Cardiac fibroblast (primary cell): ENCODE results near the gene KBTBD13.

ENCODE experiments used
- DNase-seq, 2 donors: peaks; one replicate each; pipeline versions ENCODE4 v3.0.0 to v3.0.0-alpha.2; 2010; ENCODE audit warnings: low read depth in 2 of 2
- H3K4me3 ChIP-seq, 2 donors: replicated peaks in 1 of 2; 1 replicate in 1 of 2; 2 replicates in 1 of 2; pipeline ENCODE4 v1.5.1; 2011; ENCODE audit warnings: low read depth in 2 of 2, low read length in 2 of 2, mild to moderate bottlenecking in 2 of 2, moderate library complexity in 1 of 2
- TF ChIP-seq, protein P1 (sequence below): IDR thresholded peaks from one replicate; pipeline ENCODE4 v1.5.1; 2011; ENCODE audit warnings: low read depth, mild to moderate bottlenecking, low read length, inconsistent platforms

KBTBD13 gene

DNA sequence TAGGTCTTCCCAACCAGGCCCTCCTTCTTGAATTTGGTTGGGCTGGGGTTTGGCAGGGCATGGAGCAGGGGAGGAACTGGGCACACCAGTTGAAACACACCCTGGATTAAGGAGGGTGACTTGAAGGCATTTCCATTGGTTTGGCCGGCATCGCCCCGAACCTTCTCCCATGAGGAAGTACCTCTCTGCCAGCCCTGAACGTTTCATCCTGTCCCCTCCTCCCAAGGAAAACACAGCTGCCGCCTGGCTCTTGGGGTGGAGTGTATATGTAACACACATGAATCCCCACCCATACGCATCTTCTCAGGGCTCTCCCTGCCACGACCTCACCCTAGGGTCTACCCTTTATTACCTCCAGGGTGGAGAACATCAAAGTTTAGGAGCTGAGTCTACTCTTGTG is 23.9 kb downstream of the KBTBD13 start:
- DNase-seq, result no peak
- TF ChIP-seq, protein P1, sequence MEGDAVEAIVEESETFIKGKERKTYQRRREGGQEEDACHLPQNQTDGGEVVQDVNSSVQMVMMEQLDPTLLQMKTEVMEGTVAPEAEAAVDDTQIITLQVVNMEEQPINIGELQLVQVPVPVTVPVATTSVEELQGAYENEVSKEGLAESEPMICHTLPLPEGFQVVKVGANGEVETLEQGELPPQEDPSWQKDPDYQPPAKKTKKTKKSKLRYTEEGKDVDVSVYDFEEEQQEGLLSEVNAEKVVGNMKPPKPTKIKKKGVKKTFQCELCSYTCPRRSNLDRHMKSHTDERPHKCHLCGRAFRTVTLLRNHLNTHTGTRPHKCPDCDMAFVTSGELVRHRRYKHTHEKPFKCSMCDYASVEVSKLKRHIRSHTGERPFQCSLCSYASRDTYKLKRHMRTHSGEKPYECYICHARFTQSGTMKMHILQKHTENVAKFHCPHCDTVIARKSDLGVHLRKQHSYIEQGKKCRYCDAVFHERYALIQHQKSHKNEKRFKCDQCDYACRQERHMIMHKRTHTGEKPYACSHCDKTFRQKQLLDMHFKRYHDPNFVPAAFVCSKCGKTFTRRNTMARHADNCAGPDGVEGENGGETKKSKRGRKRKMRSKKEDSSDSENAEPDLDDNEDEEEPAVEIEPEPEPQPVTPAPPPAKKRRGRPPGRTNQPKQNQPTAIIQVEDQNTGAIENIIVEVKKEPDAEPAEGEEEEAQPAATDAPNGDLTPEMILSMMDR, result no peak

DNA sequence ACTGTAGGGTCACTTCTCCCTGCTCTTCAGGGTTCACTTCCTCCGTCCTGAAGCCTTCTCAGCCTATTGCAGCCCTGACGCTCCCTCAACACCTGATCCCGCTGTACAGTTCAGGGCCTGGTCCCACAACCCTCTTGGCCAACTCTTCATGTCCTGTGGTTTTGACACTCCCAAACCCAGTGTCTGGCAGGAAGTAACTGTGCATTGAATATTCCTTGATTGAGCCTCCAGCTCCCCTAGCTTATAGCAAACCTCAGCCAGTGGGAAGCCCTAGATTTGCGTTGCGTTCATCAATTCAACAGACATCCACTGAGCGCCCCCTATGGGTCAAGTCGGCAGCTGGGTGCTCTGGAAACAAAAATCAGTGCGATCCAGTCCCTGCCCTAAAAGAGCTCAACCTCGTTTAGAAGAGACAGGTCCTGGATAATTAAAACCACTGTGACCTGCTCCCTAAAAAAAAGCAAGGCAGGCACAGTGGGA is 24.9 kb downstream of the KBTBD13 start:
- DNase-seq, result peak; percentile 72 to 81
- H3K4me3 ChIP-seq, result no peak overlapping the region
- TF ChIP-seq, protein P1, result peak; percentile 81

More for the DNA sequence above, 23.9 kb downstream of the KBTBD13 start:
- H3K4me3 ChIP-seq, result no peak overlapping the region

DNA sequence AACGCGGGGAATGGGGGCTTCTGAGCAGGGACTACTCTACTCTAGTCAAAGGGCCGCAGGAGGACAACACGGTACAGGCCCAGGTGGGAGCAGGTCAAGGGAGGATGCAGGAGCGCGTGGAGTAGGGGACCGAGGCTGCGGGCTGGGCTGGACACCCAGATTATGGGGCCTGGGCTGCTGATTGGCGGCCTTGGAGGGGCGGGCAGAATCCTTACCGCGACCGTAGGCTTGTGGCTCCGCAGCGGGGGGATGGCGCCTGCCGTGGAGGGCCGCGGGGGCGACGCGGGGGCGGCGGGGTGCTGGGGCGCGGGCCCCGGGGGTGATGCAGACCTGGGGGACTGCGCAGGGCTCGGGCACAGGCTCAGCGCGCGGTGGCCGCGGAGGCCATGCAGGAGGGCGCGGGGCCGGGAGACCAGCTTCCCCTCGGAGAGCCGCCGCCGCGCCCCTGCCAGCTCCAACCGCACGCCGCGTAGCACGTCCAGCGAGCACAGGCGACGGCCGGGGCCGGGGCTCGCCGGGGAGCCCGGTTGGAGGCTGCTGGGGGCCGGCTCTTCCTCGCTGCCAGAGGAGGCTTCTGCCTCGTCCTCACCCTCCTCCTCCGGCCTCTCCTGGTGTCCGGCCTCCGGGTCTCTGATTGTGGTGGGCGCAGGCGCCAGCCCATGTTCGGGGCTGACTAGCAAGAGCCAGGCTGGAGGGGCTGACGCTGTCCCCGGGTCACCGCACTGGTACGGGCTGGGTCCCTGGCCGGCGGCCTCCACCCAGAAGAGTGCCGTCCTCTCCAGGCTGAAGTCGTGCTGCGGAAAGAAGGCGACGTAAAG is 25.6 kb downstream of the KBTBD13 start:
- no peak overlapping the region for H3K4me3 ChIP-seq
- DNase-seq, result no peak
- TF ChIP-seq, protein P1, result no peak

DNA sequence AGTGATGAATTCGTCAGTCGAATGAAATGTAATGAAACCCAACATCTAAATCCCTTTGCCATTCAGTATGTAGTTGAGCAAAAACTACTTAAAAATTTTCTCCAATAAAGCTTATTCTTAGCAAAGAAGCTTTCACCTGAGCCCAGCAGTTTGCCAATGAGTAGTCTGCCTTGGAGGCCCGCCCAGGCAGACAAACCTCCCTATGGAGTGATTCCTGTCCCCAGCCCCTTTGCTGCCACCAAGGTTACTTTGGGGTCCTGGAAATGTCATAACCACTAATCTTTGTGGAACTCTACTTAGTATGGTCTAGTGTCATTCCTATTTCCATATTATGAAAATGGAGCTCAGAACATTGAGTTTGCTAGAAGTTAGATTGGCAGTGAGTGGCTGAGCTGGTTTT is 26.4 kb downstream of the KBTBD13 start:
- TF ChIP-seq, protein P1, result no peak
- no peak overlapping the region for H3K4me3 ChIP-seq
- no peak for DNase-seq

DNA sequence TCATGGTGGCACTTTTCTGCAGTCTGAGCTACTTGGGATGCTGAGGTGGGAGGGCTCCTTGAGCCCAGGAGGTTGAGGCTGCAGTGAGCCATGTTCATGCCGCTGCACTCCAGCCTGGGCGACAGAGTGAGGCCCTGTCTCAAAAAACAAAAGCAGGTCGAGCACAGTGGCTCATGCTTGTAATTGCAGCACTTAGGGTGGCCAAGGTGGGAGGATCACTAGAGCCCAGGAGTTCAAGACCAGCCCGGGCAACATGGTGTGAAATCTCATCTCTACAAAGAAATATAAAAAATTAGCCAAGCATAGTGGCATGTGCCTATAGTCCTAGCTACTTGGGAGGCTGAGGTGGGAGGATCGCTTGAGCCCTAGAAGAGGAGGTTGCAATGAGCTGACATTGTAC is 28.5 kb downstream of the KBTBD13 start:
- DNase-seq, result no peak
- TF ChIP-seq, protein P1, result no peak
- no peak overlapping the region for H3K4me3 ChIP-seq

DNA sequence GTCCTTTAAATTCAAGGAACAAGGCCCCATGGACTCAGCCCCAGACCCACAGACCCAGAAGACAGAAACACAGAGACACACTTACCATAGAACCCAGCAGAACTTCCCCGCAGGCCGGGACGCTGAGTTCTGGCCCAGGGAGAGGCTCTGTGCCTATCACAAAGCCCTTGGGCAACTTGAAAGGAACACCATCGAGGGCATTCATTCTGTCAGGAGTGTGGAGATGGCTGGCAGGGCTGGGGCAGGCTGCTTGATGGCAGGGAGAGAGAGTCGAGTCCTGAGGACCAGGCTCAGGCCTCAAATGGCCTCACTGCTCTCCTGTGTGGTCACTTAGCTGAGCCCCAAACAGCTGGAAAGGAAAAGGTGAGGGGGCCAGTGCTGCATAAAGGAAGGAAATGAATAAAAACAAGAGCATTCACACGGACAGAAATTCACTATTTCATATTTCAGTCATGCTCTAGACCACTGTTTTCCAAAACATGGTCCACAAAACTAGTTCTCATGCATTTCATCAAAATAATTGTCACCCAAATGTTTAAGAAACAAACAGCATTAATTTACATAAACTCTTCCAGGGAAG is 29.6 kb downstream of the KBTBD13 start:
- TF ChIP-seq, protein P1, result no peak
- H3K4me3 ChIP-seq, result no peak overlapping the region
- DNase-seq, result no peak
